IMR-90 (cell line): ENCODE measurements around the gene SAMD15. TPM values are rescaled to one million over a fixed set of nuclear protein-coding genes. Genes with fewer than 3 reads are reported as not detected.

ENCODE experiments used
- ATAC-seq: fragments of 200-7000 bp; cut with Tn5 transposase; 2 replicates; pipeline ENCODE4 v1.9.1; 2020; ENCODE audit warnings: low read depth, mild to moderate bottlenecking, moderate library complexity
- BruUV-seq: library from RNA; stranded (reverse); fragments of 400-500 nt; replicated peaks from 2 replicates; lab custom pipeline; 2021; lab: Mats Ljungman, UMichigan
- CTCF ChIA-PET: fragments of 300-600 bp; formaldehyde crosslinking; extraction: SDS; loops from one replicate; lab custom pipeline; 2021; ENCODE audit warnings: antibody characterized with exemption; lab: Yijun Ruan, JAX
- POLR2A ChIA-PET: fragments of 300-600 bp; sonication (Branson Sonifier 250); formaldehyde crosslinking; loops from one replicate; lab custom pipeline; 2022; ENCODE audit warnings: antibody characterized with exemption; ENCODE audit not compliant: unreplicated experiment; lab: Charles Lee
- DNase-seq: peaks from one replicate; pipeline ENCODE4 v3.0.0; 2013
- H2AFZ ChIP-seq: replicated peaks from 2 replicates; pipeline ENCODE3; 2013; ENCODE audit warnings: low read length, mild to moderate bottlenecking; ENCODE audit not compliant: poor library complexity
- H2AK5ac ChIP-seq: 2 replicates; pipeline ENCODE4 v1.6.1; 2013; ENCODE audit warnings: low read depth, low read length, inconsistent platforms
- H2AK9ac ChIP-seq: replicated peaks from 2 replicates; pipeline ENCODE3; 2013; ENCODE audit warnings: mild to moderate bottlenecking, low read depth, low read length, moderate library complexity; ENCODE audit not compliant: poor library complexity
- H2BK120ac ChIP-seq: 2 replicates; pipeline ENCODE4 v1.6.1; 2013; ENCODE audit warnings: low read depth, low read length, inconsistent platforms
- H2BK15ac ChIP-seq: 3 replicates; pipeline ENCODE4 v1.6.1; 2013; ENCODE audit warnings: low read depth, low read length, inconsistent platforms
- H2BK20ac ChIP-seq: 2 replicates; pipeline ENCODE4 v1.6.1; 2013; ENCODE audit warnings: low read depth, mild to moderate bottlenecking, inconsistent platforms, low read length, moderate library complexity
- H2BK5ac ChIP-seq: 2 replicates; pipeline ENCODE4 v1.6.1; 2013; ENCODE audit warnings: mild to moderate bottlenecking, low read depth, low read length, inconsistent platforms; ENCODE audit not compliant: poor library complexity, severe bottlenecking
- H3K14ac ChIP-seq: replicated peaks from 2 replicates; pipeline ENCODE4 v1.6.1; 2013; ENCODE audit warnings: low read depth, low read length, inconsistent platforms
- H3K18ac ChIP-seq: 2 replicates; pipeline ENCODE4 v1.6.1; 2013; ENCODE audit warnings: low read depth, low read length, control low read depth
- H3K23ac ChIP-seq: 2 replicates; pipeline ENCODE4 v1.6.1; 2013; ENCODE audit warnings: low read depth, low read length, inconsistent platforms
- H3K27ac ChIP-seq: 2 replicates; pipeline ENCODE4 v1.5.1; 2013; ENCODE audit warnings: mild to moderate bottlenecking, control low read depth, low read length; ENCODE audit not compliant: insufficient read depth
- H3K27me3 ChIP-seq: 2 replicates; pipeline ENCODE4 v1.6.1; 2013; ENCODE audit warnings: low read length; ENCODE audit not compliant: control insufficient read depth, insufficient read depth
- H3K36me3 ChIP-seq: 2 replicates; pipeline ENCODE4 v1.6.1; 2013; ENCODE audit warnings: low read length, mixed read lengths; ENCODE audit not compliant: control insufficient read depth, insufficient read depth
- H3K4ac ChIP-seq: 2 replicates; pipeline ENCODE4 v1.6.1; 2013; ENCODE audit warnings: low read depth, low read length, inconsistent platforms
- H3K4me1 ChIP-seq: 2 replicates; pipeline ENCODE4 v1.6.1; 2013; ENCODE audit warnings: low read length, mixed read lengths; ENCODE audit not compliant: control insufficient read depth, insufficient read depth
- H3K4me2 ChIP-seq: 2 replicates; pipeline ENCODE4 v1.6.1; 2013; ENCODE audit warnings: low read depth, mild to moderate bottlenecking, control low read depth, low read length, moderate library complexity
- H3K4me3 ChIP-seq: 2 replicates; pipeline ENCODE4 v1.5.1; 2013; ENCODE audit warnings: low read depth, mild to moderate bottlenecking, control low read depth, low read length, moderate library complexity; ENCODE audit not compliant: insufficient read depth
- H3K56ac ChIP-seq: 2 replicates; pipeline ENCODE4 v1.6.1; 2013; ENCODE audit warnings: low read length, inconsistent platforms; ENCODE audit not compliant: insufficient read depth; ENCODE audit errors: extremely low read depth
- H3K79me1 ChIP-seq, 2 experiments: 2 replicates each; pipeline ENCODE4 v1.6.1; 2013; ENCODE audit warnings: low read length in 2 of 2, inconsistent platforms in 1 of 2, low read depth in 1 of 2
- H3K9ac ChIP-seq: 2 replicates; pipeline ENCODE4 v1.6.1; 2013; ENCODE audit warnings: low read depth, low read length, control low read depth
- H3K9me1 ChIP-seq: 2 replicates; pipeline ENCODE4 v1.6.1; 2013; ENCODE audit warnings: low read length, inconsistent platforms; ENCODE audit not compliant: insufficient read depth
- H3K9me3 ChIP-seq: 2 replicates; pipeline ENCODE4 v1.6.1; 2013; ENCODE audit warnings: low read length; ENCODE audit not compliant: control insufficient read depth, insufficient read depth
- H4K20me1 ChIP-seq: 2 replicates; pipeline ENCODE4 v1.6.1; 2013; ENCODE audit warnings: low read length, inconsistent platforms; ENCODE audit not compliant: insufficient read depth
- H4K5ac ChIP-seq: 2 replicates; pipeline ENCODE4 v1.6.1; 2013; ENCODE audit warnings: mild to moderate bottlenecking, low read depth, low read length, control low read depth
- H4K8ac ChIP-seq, 2 experiments: 2 replicates each; pipeline ENCODE4 v1.6.1; 2013; ENCODE audit warnings: low read depth in 2 of 2, low read length in 2 of 2, control low read depth in 1 of 2, inconsistent platforms in 1 of 2
- H4K91ac ChIP-seq: 2 replicates; pipeline ENCODE4 v1.6.1; 2013; ENCODE audit warnings: low read depth, low read length, inconsistent platforms; ENCODE audit not compliant: insufficient read depth
- BHLHE40 ChIP-seq: fragments of 150-350 bp; IDR thresholded peaks from 2 replicates; pipeline ENCODE4 v1.6.1; 2016; ENCODE audit warnings: mild to moderate bottlenecking, low read depth, low read length
- CEBPB ChIP-seq: IDR thresholded peaks from 2 replicates; pipeline ENCODE4 v1.6.1; 2012; ENCODE audit warnings: low read depth, low read length, improper control_type of control experiment
- CHD1 ChIP-seq: IDR thresholded peaks from 2 replicates; pipeline ENCODE4 v1.6.1; 2012; ENCODE audit warnings: low read depth, low read length, improper control_type of control experiment
- FOS ChIP-seq: fragments of 150-350 bp; IDR thresholded peaks from 2 replicates; pipeline ENCODE4 v1.6.1; 2016; ENCODE audit warnings: low read depth, low read length
- RFX5 ChIP-seq: IDR thresholded peaks from 2 replicates; pipeline ENCODE4 v1.8.0; 2012; ENCODE audit warnings: low read depth, mild to moderate bottlenecking, low read length, moderate library complexity
- WGBS, 2 experiments: methylation state at CpG; one replicate each; pipeline versions ENCODE4 v1.1.5 to v1.1.7; 2013; ENCODE audit warnings: missing lambda C conversion rate in 2 of 2; ENCODE audit not compliant: insufficient read length in 1 of 2; ENCODE audit errors: extremely low coverage in 2 of 2; 5-methylcytosine and 5-hydroxymethylcytosine counted together
- dilution Hi-C: fragments of 300-500 bp; cut with HindIII; formaldehyde crosslinking; loops from one replicate; pipeline ENCODE4 v1.14.3; 2018; ENCODE audit warnings: low sequenced_read_pairs; ENCODE audit not compliant: unreplicated experiment
- in situ Hi-C: fragments of 300-500 bp; cut with MboI; formaldehyde crosslinking; loops from 3 replicates; pipeline ENCODE4 v1.14.3; 2019; ENCODE audit warnings: low sequenced_read_pairs, inconsistent platforms, mixed read lengths
- intact Hi-C: fragments of 100-400 bp; cut with micrococcal nuclease; formaldehyde crosslinking; loops from 2 replicates; pipeline ENCODE4 v1.10.0; 2022
- polyA plus RNA-seq, 3 experiments: library from polyadenylated mRNA; depleted of rRNA; stranded (reverse); fragments of >200 nt; gene quantifications; 2 replicates each; pipeline ENCODE4 v1.2.3, GENCODE V29; 2012; ENCODE audit warnings: low replicate concordance in 1 of 3
- total RNA-seq: library from RNA; depleted of rRNA; stranded (reverse); fragments of >200 nt; gene quantifications from 2 replicates; pipeline ENCODE4 v1.2.3, GENCODE V29; 2012
- TF ChIP-seq, protein P1 (sequence below): fragments of 150-350 bp; IDR thresholded peaks from 2 replicates; pipeline ENCODE4 v1.6.1; 2016; ENCODE audit warnings: low read depth, mild to moderate bottlenecking, low read length, moderate library complexity, borderline replicate concordance

The SAMD15 gene
- total and polyA plus RNA-seq, 2 of the 4 experiments (the other 2 are of a cell fraction) = 0.68 to 1.3 TPM

DNA sequence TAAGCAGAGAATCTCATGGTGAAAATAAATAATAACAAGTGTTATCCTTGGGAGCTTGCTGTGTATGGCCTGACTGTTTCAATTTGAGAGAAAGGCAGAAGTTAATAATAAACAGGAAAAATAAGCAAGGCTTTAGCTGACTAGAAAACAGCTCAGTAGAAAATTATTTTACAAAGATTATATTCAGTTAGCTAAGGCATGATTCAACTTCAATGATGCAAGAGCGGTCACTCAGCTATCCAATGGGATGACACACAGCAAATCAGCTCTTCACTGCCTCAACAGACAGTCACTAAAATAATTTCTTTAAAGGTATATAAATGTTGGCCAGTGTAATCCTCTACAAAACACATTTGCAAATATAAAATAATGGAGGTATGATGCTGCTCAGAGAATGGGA lies 37.8 kb upstream of the SAMD15 start:
- Histone ChIP-seq H4K20me1 (no peaks in the 10 kb centered on the region), H4K8ac (no peak overlapping the region; a peak in 1 of 4 replicates), H2BK5ac (no peak overlapping the region), H2AK9ac (no peak overlapping the region), H4K5ac (no peak overlapping the region), H3K27ac (no peak overlapping the region), H3K9me1 (0 out of 2 replicates have a peak, but pooled peaks cover 4% of the 10 kb centered on the region), H4K91ac (no peak overlapping the region), H3K18ac (no peak overlapping the region), H3K27me3 (no peaks in the 10 kb centered on the region), H3K79me1 (no peaks in the 10 kb centered on the region), H3K9ac (no peak overlapping the region), H2AK5ac (no peak overlapping the region), H3K56ac (no peak overlapping the region), H2BK15ac (no peak overlapping the region), H3K4me2 (no peak overlapping the region), H2AFZ (no peak overlapping the region), H3K4ac (0 out of 2 replicates have a peak overlapping the region, but pooled peaks have one; percentile 17), H2BK120ac (no peak overlapping the region), H3K4me3 (no peak overlapping the region), H3K4me1 (peaks cover 4% of the 10 kb centered on the region; the same call in 1 of the 2 replicates), H2BK20ac (no peak overlapping the region), H3K23ac (no peak overlapping the region), H3K9me3 (no peaks in the 10 kb centered on the region), H3K36me3 (peaks cover 8% of the 10 kb centered on the region), H3K14ac (no peak overlapping the region)
- POLR2A ChIA-PET = no interaction called here
- peak; percentile 96 for TF ChIP-seq CEBPB
- TF ChIP-seq BHLHE40 = no peak
- 0 out of 2 replicates have a peak, but pooled peaks have one; percentile 15 for TF ChIP-seq FOS
- TF ChIP-seq, protein P1, sequence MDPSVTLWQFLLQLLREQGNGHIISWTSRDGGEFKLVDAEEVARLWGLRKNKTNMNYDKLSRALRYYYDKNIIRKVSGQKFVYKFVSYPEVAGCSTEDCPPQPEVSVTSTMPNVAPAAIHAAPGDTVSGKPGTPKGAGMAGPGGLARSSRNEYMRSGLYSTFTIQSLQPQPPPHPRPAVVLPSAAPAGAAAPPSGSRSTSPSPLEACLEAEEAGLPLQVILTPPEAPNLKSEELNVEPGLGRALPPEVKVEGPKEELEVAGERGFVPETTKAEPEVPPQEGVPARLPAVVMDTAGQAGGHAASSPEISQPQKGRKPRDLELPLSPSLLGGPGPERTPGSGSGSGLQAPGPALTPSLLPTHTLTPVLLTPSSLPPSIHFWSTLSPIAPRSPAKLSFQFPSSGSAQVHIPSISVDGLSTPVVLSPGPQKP = no peak
- TF ChIP-seq RFX5 = no peak
- no peak for TF ChIP-seq CHD1
- no CpG with 5 or more reads among the region's 1 CpG for WGBS, 2 experiments
- DNase-seq = peak; percentile 82
- dilution Hi-C loops = no loop called here
- intact Hi-C loops = no loop called here
- in situ Hi-C loops = no loop called here
- no TSS peak for BruUV-seq
- CTCF ChIA-PET = interaction anchor here (0.7 kb wide), 1 partner anchor 33 kb away, joined by 3 read pairs; no protein-coding TSS in a partner anchor
- ATAC-seq = peak; percentile 91
